C4-2B (cell line): ENCODE data around the gene LIPG.

Experiments used
- CTCF ChIP-seq: fragments of 450-650 bp; conservative IDR thresholded peaks from 2 replicates; pipeline ENCODE4 v1.5.1; 2017; ENCODE audit warnings: mild to moderate bottlenecking
- ZFX ChIP-seq: fragments of 450-650 bp; IDR thresholded peaks from 2 replicates; pipeline ENCODE4 v1.6.1; 2017

- TF ChIP-seq CTCF (no peak), ZFX (no peak)
These were observed 27.1 kb downstream of the LIPG start for GRCh38 chr18:49588971-49589370.
